Activated CD8-positive, alpha-beta memory T cell treated with anti-CD3 and anti-CD28 coated beads, Interleukin-2, amount 50 U/mL, for 24 hours (primary cell): Measurements from ENCODE around the gene KRTAP2-2.

Experiments
- DNase-seq: peaks from one replicate; pipeline ENCODE4 v3.0.0-alpha.2; 2020; ENCODE audit errors: extremely low read depth

The KRTAP2-2 gene

GRCh38 chr17:41026715-41027471 lies 28.1 kb downstream of the KRTAP2-2 start, which contains the start of gene KRTAP1-5:
KRTAP1-5 (minus strand) TSS chr17:41027208; CDS start chr17:41027155, 53 bp downstream.
- DNase-seq, result no peak

GRCh38 chr17:41024697-41025096 lies 30.3 kb downstream of the KRTAP2-2 start:
- no peak for DNase-seq

- DNase-seq, result no peak
Observed at GRCh38 chr17:41020336-41020735, 34.7 kb downstream of the KRTAP2-2 start.

DNA sequence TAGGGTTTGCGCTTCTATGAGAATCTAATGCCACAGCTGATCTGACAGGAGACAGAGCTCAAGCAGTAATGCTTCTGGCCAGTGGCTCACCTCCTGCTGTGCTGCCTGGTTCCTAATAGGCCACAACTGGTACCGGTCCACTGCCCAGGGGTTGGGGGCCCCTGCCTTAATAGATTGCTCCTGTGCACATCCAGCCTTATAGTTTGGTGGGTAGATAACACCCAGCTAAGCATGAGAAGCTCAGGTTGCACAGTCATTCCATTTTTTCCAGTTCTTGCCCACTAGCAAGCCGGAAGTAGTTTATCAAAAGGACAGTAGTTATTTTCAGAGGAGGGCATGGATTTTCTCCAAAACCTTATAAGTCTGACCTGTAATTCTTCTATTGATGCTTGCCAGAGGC lies 35.6 kb downstream of the KRTAP2-2 start:
- no peak for DNase-seq

DNA sequence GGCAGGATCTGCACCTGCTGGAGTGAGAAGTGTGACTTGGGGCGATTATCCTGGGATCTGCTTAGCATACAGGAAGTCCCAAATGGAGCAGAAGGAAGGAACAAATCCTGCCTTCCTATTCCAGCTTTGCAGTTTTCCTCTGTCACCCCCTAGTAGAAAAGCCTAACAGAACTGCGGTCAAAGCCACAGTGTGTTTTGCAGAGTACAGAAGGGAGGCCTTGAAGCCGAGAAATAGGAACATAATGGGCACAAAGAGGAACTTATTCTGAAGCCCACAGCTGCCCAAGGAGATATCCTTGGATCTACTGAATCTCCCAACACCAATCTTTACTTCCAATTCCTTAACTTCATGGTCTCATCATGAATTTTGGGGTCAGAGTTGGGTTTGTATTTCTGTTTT lies 36.5 kb downstream of the KRTAP2-2 start:
- DNase-seq, result no peak

DNA sequence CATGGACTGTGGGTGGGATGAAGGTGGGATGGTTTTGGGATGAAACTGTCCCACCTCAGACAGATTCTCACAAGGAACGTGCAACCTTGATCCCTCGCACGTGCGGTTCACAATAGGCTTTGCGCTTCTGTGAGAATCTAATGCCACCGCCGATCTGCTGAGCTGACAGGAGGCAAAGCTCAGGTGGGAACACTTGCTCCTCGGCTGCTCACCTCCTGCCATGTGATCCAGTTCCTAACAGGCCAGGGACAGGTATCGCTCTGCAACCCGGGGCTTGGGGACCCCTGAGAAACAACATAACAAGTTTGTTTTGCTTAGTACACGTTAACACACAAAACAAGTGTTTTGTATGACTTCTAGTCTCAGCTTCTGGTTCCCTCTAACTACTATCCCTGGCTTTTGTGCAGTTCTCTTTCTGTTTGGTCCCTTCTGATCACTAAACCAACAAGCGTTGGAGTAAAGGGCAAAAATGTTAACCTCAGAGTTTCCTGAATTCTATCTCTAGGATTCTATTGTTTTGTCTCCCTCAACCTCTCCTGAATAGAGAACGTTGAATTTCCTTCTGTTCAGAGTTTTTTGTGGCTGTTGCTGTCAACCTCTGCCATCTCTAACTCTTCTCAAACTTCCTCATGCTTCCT lies 38.3 kb downstream of the KRTAP2-2 start:
- no peak for DNase-seq

GRCh38 chr17:41015454-41015853 lies 39.6 kb downstream of the KRTAP2-2 start:
- DNase-seq, result no peak

GRCh38 chr17:41013606-41014005 lies 41.4 kb downstream of the KRTAP2-2 start:
- DNase-seq, result no peak

DNA sequence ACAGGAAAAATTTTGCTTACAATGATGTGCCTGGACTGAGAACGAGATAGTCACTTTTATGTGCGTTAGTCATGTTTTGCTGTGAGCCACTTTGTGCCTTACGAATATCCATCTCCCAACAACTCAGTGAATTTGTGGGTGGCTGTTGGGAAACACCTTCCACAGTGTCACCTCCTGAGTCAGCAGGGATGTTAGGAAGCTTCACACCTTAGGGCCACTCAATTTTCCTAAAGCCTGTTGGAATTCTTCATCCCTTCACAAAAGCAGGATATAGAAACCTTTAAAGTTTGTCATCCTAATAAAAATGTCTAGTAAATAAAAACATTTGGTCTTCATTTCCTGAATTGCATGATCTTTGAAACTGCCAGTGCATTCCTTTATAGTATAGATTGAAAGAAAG lies 41.8 kb downstream of the KRTAP2-2 start:
- DNase-seq, result no peak

DNA sequence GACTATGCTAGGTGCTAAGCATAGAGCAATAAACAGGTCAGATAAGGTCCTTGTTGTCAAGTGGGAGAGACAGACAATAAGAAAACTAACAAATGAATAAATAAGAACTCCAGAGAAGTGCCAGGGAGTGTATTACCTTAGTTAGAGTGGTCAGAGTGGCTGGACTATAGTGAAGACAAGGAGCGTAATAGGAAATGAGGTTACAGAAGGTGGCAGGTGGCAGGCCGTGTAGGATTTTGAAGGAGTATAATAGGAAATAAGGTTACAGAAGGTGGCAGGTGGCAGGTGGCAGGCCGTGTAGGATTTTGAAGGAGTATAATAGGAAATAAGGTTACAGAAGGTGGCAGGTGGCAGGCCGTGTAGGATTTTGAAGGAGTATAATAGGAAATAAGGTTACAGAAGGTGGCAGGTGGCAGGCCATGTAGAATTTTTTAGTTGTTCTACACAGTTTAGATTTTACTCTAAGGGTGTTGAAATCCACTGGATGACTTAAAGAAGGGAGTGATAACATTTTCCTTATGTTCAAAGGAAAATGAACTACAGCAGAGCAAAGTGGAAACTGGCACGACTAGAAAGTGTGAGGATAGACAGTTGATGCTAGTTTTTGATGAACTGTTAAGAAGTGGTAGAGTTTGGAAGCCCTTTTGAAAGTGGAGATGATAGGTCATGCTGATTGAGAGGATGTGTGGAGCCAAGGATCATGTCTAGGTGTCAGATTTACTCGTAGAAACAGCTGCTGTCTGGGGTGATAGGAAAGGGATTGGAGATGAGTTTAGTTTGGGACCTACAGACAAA lies 42.5 kb downstream of the KRTAP2-2 start:
- no peak for DNase-seq

DNA sequence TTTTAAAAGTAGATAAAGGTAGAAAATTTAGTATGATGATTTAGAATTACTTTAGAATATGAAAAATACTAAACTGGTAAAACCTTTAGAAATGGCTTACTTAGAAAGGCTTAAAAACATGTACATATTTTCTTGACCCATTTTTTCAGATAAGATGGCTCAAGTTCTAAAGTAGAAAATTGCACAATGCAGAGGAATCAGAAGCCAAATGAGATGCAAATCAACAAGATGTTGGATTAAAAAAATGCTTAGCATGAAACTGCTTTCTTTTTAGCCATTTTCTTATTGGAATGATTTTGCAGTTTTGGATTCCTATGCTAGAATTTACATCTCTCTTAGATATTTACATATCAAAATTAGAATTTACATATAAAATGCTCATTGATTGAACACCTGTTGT lies 44.6 kb downstream of the KRTAP2-2 start:
- DNase-seq, result no peak

DNA sequence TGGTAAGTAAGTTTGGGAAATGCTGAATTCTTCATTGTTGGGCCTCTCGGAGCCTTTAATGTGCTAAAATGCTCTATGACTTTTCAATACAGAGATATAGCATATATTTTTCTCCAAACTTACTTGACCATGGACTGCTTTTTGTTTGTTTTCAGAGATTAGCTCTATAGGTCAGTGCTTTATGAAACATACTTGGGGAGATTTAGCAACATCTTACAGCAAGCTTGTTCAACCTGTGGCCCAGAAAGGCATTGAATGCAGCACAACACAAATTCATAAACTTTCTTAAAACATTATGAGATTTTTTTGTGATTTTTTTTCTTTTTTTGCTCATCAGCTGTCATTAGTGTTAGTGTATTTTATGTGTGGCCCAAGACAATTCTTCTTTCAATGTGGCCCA lies 45.1 kb downstream of the KRTAP2-2 start:
- DNase-seq, result no peak

DNA sequence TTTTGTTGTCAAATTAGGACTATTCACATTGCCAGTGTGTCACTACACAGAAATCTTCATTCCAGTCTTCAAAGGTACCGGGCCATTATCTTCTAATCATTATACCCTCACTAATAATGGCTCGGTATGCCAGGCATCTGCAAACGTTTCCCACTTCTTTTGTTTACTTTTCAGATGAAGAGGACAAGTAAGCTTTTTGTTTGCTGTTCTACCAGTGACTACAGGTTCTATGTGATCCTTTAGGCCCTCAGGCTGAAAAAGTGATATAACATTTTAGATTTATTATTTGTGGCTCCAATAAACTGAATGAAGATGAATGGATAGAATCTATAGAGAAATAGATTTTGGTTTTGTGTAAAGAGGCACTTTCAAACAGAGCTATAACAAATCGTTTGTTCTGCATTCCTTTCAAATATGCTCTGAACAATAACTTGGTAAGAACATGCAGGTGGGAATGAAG lies 45.7 kb downstream of the KRTAP2-2 start:
- DNase-seq, result no peak

GRCh38 chr17:41008811-41009210 lies 46.2 kb downstream of the KRTAP2-2 start, which contains the start of gene KRTAP3-1:
KRTAP3-1 (minus strand) TSS chr17:41009128; CDS start chr17:41009074, 54 bp downstream.
- DNase-seq, result no peak
